GM23338 (cell line): ENCODE data around the gene AGA. TPM values are rescaled to one million over a fixed set of nuclear protein-coding genes. Genes with fewer than 3 reads are reported as not detected.

Experiments
- ATAC-seq: fragments of 200-7000 bp; cut with Tn5 transposase; 3 replicates; pipeline ENCODE4 v1.9.1; 2020
- DNase-seq: peaks from one replicate; pipeline ENCODE4 v3.0.0-alpha.2; 2015; ENCODE audit warnings: low spot score
- H2AFZ ChIP-seq: fragments of 200-600 bp; sonication (generic); 2 replicates; pipeline ENCODE4 v1.8.0; 2016; ENCODE audit warnings: antibody characterized with exemption, mild to moderate bottlenecking, moderate library complexity
- H3F3A ChIP-seq: fragments of 200-600 bp; sonication (generic); replicated peaks from 2 replicates; pipeline ENCODE4 v1.8.0; 2017; ENCODE audit warnings: antibody characterized with exemption, mixed run types, low read depth
- H3K27ac ChIP-seq: fragments of 200-600 bp; sonication (generic); 2 replicates; pipeline ENCODE4 v1.6.1; 2016; ENCODE audit warnings: low read depth
- H3K27me3 ChIP-seq: fragments of 200-600 bp; sonication (generic); 2 replicates; pipeline ENCODE4 v1.8.0; 2016; ENCODE audit warnings: mild to moderate bottlenecking, mixed run types, moderate library complexity; ENCODE audit not compliant: insufficient read depth
- H3K36me3 ChIP-seq: fragments of 200-600 bp; sonication (generic); 2 replicates; pipeline ENCODE4 v1.8.0; 2016; ENCODE audit warnings: mild to moderate bottlenecking; ENCODE audit not compliant: insufficient read depth
- H3K4me1 ChIP-seq: fragments of 200-600 bp; sonication (generic); 2 replicates; pipeline ENCODE4 v1.8.0; 2016; ENCODE audit warnings: mild to moderate bottlenecking, moderate library complexity; ENCODE audit not compliant: insufficient read depth
- H3K4me2 ChIP-seq: fragments of 200-600 bp; sonication (generic); 2 replicates; pipeline ENCODE4 v1.7.1; 2017; ENCODE audit warnings: mixed run types
- H3K4me3 ChIP-seq: fragments of 200-600 bp; sonication (generic); 2 replicates; pipeline ENCODE4 v1.6.1; 2016; ENCODE audit warnings: mixed run types
- H3K79me2 ChIP-seq: fragments of 200-600 bp; sonication (generic); replicated peaks from 2 replicates; pipeline ENCODE4 v1.8.0; 2017; ENCODE audit warnings: mild to moderate bottlenecking; ENCODE audit not compliant: insufficient read depth
- H3K9me2 ChIP-seq: fragments of 200-600 bp; sonication (generic); 2 replicates; pipeline ENCODE4 v1.8.0; 2017; ENCODE audit not compliant: insufficient read depth
- H4K20me1 ChIP-seq: fragments of 200-600 bp; sonication (generic); replicated peaks from 2 replicates; pipeline ENCODE4 v1.8.0; 2017; ENCODE audit warnings: mild to moderate bottlenecking; ENCODE audit not compliant: insufficient read depth
- H3K27ac Mint-ChIP-seq: 2 replicates; pipeline ENCODE4 v1.8.0; 2020; ENCODE audit warnings: inconsistent platforms, mild to moderate bottlenecking, moderate library complexity, mixed read lengths
- H3K27me3 Mint-ChIP-seq: 3 replicates; pipeline ENCODE4 v1.8.0; 2022; ENCODE audit warnings: low read depth, mild to moderate bottlenecking, moderate library complexity, mixed read lengths, inconsistent platforms; ENCODE audit not compliant: insufficient read depth, poor library complexity
- H3K36me3 Mint-ChIP-seq: 3 replicates; pipeline ENCODE4 v1.8.0; 2021; ENCODE audit warnings: low read depth, mild to moderate bottlenecking, inconsistent platforms, moderate library complexity, mixed read lengths
- H3K4me1 Mint-ChIP-seq: 3 replicates; pipeline ENCODE4 v1.8.0; 2020; ENCODE audit warnings: mild to moderate bottlenecking, inconsistent platforms, mixed read lengths
- H3K4me3 Mint-ChIP-seq: 3 replicates; pipeline ENCODE4 v1.8.0; 2021; ENCODE audit warnings: moderate library complexity, mild to moderate bottlenecking, inconsistent platforms, mixed read lengths
- H3K9me3 Mint-ChIP-seq: 3 replicates; pipeline ENCODE4 v1.8.0; 2020; ENCODE audit warnings: moderate library complexity, mild to moderate bottlenecking, inconsistent platforms, mixed read lengths
- CREB1 ChIP-seq: fragments of 250-450 bp; sonication (Bioruptor Pico); IDR thresholded peaks from 2 replicates; pipeline ENCODE4 v1.5.0; 2020; ENCODE audit warnings: low read depth, mild to moderate bottlenecking, moderate library complexity
- EZH2 ChIP-seq: fragments of 200-600 bp; sonication (generic); IDR thresholded peaks from one replicate; pipeline ENCODE4 v1.8.0; 2017; ENCODE audit warnings: antibody characterized with exemption, mild to moderate bottlenecking, low read depth; ENCODE audit not compliant: unreplicated experiment
- EZH2phosphoT487 ChIP-seq: fragments of 200-600 bp; sonication (generic); IDR thresholded peaks from one replicate; pipeline ENCODE4 v1.8.1; 2018; ENCODE audit warnings: antibody characterized with exemption; ENCODE audit not compliant: unreplicated experiment
- NANOG ChIP-seq: IDR thresholded peaks from 2 replicates; pipeline ENCODE4 v1.6.1; 2016; ENCODE audit warnings: antibody characterized with exemption, borderline replicate concordance
- STAT1 ChIP-seq: IDR thresholded peaks from one replicate; pipeline ENCODE4 v1.6.1; 2016; ENCODE audit warnings: antibody characterized with exemption; ENCODE audit not compliant: unreplicated experiment
- polyA plus RNA-seq: library from polyadenylated mRNA; unstranded; fragments of >200 nt; fragmentation: Nextera tagmentation; extraction: Ambion mirVana; gene quantifications from 2 replicates; pipeline ENCODE4 v1.2.1, GENCODE V29; 2016
- total RNA-seq: library from RNA; depleted of rRNA; stranded (reverse); fragments of >200 nt; shearing (Covaris generic); gene quantifications from 2 replicates; pipeline ENCODE4 v1.2.3, GENCODE V29; 2014
- TF ChIP-seq, protein P1 (sequence below): IDR thresholded peaks from 2 replicates; pipeline ENCODE4 v1.6.1; 2016; ENCODE audit warnings: antibody characterized with exemption
- TF ChIP-seq, protein P2 (sequence below): fragments of 250-450 bp; sonication (Bioruptor Pico); IDR thresholded peaks from 2 replicates; pipeline ENCODE4 v1.5.0; 2020; ENCODE audit warnings: mild to moderate bottlenecking, moderate library complexity
- TF ChIP-seq, protein P3 (sequence below), 2 experiments: fragments of 200-600 bp in 1 of 2; sonication (generic) in 1 of 2; conservative IDR thresholded peaks; 2 replicates each; pipeline versions ENCODE4 v1.5.1 to v1.6.1; 2016 to 2017; ENCODE audit warnings: antibody characterized with exemption in 2 of 2, low read depth in 2 of 2, mild to moderate bottlenecking in 2 of 2, moderate library complexity in 1 of 2

Gene AGA
- total and polyA plus RNA-seq, 2 experiments from 2014 or later, result 5.5 to 12.8 TPM

DNA sequence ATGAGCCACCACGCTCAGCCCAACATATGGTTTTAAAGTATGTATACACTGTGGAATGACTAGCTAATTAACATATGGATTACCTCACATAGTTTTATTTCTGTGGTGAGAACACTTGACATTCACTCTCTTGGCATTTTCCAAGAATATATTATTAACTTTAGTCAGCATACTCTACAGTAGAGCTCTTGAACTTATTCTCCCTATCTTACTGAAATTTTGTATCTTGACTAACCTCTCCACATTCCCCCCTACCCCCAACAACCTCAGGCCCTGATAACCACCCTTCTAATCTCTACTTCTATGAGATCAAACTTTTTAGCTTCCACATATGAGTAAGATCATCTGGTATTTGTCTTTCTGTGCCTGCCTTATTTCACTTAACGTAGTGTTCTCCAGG, 38.6 kb upstream of the AGA start:
- Histone ChIP-seq H3K9me2 (no peaks in the 10 kb centered on the region), H3K36me3 (no peaks in the 10 kb centered on the region), H3K4me1 (peaks cover 17% of the 10 kb centered on the region), H2AFZ (no peak overlapping the region), H3K27ac (no peak overlapping the region), H3K79me2 (no peaks in the 10 kb centered on the region), H3K27me3 (no peaks in the 10 kb centered on the region), H4K20me1 (no peaks in the 10 kb centered on the region), H3F3A (no peaks in the 10 kb centered on the region), H3K4me3 (no peak overlapping the region), H3K4me2 (no peak overlapping the region)
- peaks cover 13% of the 10 kb centered on the region for H3K4me1 Mint-ChIP-seq
- no peaks in the 10 kb centered on the region for H3K36me3 Mint-ChIP-seq
- TF ChIP-seq NANOG, result no peak
- TF ChIP-seq, protein P1, sequence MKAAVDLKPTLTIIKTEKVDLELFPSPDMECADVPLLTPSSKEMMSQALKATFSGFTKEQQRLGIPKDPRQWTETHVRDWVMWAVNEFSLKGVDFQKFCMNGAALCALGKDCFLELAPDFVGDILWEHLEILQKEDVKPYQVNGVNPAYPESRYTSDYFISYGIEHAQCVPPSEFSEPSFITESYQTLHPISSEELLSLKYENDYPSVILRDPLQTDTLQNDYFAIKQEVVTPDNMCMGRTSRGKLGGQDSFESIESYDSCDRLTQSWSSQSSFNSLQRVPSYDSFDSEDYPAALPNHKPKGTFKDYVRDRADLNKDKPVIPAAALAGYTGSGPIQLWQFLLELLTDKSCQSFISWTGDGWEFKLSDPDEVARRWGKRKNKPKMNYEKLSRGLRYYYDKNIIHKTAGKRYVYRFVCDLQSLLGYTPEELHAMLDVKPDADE, result no peak
- TF ChIP-seq EZH2, result no peak
- TF ChIP-seq STAT1, result no peak
- TF ChIP-seq CREB1 (CRISPR knock-in tag), result no peak
- DNase-seq (no peak), ATAC-seq (no peak)
- no peak overlapping the region for H3K4me3 Mint-ChIP-seq
- peak overlapping the region; percentile 7; the same call in 1 of the 2 replicates for H3K27ac Mint-ChIP-seq
- no peaks in the 10 kb centered on the region for H3K9me3 Mint-ChIP-seq
- H3K27me3 Mint-ChIP-seq, result peaks cover 4% of the 10 kb centered on the region

DNA sequence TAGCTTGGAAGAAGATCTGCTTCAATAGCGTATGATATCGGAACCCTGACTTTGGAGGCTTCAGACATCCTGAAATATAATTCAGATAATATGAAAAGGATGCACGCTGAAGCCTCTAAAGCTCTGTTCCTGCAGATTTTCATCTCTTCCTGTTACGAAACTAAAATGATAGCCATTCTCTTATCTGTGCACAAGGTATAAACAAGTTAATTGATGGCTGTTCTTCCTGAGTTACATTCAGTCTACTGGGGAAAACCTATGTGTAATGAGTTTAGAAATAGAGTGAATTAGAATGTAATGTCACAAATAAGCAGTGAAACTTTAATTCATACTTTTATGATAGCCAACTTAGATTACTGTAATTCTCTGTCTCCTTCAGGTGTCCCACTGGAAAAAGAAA, 36.8 kb upstream of the AGA start:
- TF ChIP-seq, protein P1, result no peak
- TF ChIP-seq, protein P2, sequence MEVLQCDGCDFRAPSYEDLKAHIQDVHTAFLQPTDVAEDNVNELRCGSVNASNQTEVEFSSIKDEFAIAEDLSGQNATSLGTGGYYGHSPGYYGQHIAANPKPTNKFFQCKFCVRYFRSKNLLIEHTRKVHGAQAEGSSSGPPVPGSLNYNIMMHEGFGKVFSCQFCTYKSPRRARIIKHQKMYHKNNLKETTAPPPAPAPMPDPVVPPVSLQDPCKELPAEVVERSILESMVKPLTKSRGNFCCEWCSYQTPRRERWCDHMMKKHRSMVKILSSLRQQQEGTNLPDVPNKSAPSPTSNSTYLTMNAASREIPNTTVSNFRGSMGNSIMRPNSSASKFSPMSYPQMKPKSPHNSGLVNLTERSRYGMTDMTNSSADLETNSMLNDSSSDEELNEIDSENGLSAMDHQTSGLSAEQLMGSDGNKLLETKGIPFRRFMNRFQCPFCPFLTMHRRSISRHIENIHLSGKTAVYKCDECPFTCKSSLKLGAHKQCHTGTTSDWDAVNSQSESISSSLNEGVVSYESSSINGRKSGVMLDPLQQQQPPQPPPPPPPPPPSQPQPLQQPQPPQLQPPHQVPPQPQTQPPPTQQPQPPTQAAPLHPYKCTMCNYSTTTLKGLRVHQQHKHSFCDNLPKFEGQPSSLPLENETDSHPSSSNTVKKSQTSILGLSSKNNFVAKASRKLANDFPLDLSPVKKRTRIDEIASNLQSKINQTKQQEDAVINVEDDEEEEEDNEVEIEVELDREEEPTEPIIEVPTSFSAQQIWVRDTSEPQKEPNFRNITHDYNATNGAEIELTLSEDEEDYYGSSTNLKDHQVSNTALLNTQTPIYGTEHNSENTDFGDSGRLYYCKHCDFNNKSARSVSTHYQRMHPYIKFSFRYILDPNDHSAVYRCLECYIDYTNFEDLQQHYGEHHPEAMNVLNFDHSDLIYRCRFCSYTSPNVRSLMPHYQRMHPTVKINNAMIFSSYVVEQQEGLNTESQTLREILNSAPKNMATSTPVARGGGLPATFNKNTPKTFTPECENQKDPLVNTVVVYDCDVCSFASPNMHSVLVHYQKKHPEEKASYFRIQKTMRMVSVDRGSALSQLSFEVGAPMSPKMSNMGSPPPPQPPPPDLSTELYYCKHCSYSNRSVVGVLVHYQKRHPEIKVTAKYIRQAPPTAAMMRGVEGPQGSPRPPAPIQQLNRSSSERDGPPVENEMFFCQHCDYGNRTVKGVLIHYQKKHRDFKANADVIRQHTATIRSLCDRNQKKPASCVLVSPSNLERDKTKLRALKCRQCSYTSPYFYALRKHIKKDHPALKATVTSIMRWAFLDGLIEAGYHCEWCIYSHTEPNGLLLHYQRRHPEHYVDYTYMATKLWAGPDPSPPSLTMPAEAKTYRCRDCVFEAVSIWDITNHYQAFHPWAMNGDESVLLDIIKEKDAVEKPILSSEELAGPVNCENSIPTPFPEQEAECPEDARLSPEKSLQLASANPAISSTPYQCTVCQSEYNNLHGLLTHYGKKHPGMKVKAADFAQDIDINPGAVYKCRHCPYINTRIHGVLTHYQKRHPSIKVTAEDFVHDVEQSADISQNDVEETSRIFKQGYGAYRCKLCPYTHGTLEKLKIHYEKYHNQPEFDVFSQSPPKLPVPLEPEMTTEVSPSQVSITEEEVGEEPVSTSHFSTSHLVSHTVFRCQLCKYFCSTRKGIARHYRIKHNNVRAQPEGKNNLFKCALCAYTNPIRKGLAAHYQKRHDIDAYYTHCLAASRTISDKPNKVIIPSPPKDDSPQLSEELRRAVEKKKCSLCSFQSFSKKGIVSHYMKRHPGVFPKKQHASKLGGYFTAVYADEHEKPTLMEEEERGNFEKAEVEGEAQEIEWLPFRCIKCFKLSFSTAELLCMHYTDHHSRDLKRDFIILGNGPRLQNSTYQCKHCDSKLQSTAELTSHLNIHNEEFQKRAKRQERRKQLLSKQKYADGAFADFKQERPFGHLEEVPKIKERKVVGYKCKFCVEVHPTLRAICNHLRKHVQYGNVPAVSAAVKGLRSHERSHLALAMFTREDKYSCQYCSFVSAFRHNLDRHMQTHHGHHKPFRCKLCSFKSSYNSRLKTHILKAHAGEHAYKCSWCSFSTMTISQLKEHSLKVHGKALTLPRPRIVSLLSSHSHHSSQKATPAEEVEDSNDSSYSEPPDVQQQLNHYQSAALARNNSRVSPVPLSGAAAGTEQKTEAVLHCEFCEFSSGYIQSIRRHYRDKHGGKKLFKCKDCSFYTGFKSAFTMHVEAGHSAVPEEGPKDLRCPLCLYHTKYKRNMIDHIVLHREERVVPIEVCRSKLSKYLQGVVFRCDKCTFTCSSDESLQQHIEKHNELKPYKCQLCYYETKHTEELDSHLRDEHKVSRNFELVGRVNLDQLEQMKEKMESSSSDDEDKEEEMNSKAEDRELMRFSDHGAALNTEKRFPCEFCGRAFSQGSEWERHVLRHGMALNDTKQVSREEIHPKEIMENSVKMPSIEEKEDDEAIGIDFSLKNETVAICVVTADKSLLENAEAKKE, result no peak
- TF ChIP-seq, protein P3, sequence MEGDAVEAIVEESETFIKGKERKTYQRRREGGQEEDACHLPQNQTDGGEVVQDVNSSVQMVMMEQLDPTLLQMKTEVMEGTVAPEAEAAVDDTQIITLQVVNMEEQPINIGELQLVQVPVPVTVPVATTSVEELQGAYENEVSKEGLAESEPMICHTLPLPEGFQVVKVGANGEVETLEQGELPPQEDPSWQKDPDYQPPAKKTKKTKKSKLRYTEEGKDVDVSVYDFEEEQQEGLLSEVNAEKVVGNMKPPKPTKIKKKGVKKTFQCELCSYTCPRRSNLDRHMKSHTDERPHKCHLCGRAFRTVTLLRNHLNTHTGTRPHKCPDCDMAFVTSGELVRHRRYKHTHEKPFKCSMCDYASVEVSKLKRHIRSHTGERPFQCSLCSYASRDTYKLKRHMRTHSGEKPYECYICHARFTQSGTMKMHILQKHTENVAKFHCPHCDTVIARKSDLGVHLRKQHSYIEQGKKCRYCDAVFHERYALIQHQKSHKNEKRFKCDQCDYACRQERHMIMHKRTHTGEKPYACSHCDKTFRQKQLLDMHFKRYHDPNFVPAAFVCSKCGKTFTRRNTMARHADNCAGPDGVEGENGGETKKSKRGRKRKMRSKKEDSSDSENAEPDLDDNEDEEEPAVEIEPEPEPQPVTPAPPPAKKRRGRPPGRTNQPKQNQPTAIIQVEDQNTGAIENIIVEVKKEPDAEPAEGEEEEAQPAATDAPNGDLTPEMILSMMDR (conservative IDR thresholded peaks at IDR 0.05; ENCODE audit: low read depth in 2 of 2), result no peak
- TF ChIP-seq NANOG (no peak), EZH2phosphoT487 (no peak)
- no peak overlapping the region for H3K4me2 ChIP-seq
- no peaks in the 10 kb centered on the region for H3K36me3 ChIP-seq
- Mint-ChIP-seq H3K27ac (no peak overlapping the region), H3K4me1 (peaks cover 3% of the 10 kb centered on the region; the same call in 2 of the 3 replicates), H3K27me3 (peaks cover 7% of the 10 kb centered on the region), H3K36me3 (no peaks in the 10 kb centered on the region), H3K9me3 (no peaks in the 10 kb centered on the region), H3K4me3 (no peak overlapping the region)
- no peaks in the 10 kb centered on the region for H3K27me3 ChIP-seq
- no peak overlapping the region for H3K4me3 ChIP-seq
- no peaks in the 10 kb centered on the region for H3K9me2 ChIP-seq
- ATAC-seq (no peak), DNase-seq (no peak)
- peaks cover 2% of the 10 kb centered on the region for H3K4me1 ChIP-seq
- no peaks in the 10 kb centered on the region for H3K79me2 ChIP-seq
- no peak overlapping the region for H2AFZ ChIP-seq
- H3F3A ChIP-seq, result no peaks in the 10 kb centered on the region
- no peak overlapping the region for H3K27ac ChIP-seq
- no peaks in the 10 kb centered on the region for H4K20me1 ChIP-seq
